GM18870 (cell line): ENCODE results near the gene BST1.
"Not testable (repeated sequence)": the region's sequence is repeated elsewhere in the genome, so short reads cannot be mapped to it uniquely, and the experiment has no call there.

ENCODE experiments used
- ATAC-seq: cut with Tn5 transposase; IDR thresholded peaks from one replicate; pipeline ENCODE4 v1.9.1; 2021; ENCODE audit warnings: moderate library complexity; ENCODE audit not compliant: unreplicated experiment

Gene BST1

GRCh38 chr4:15706646-15707362 lies 3.9 kb downstream of the BST1 start:
- ATAC-seq: no peak

- ATAC-seq: no peak
Observed at GRCh38 chr4:15707363-15707715, 4.5 kb downstream of the BST1 start.

GRCh38 chr4:15711762-15712161 lies 8.9 kb downstream of the BST1 start:
- no peak for ATAC-seq

- no peak for ATAC-seq
Observed at GRCh38 chr4:15712214-15712613, 9.3 kb downstream of the BST1 start.

GRCh38 chr4:15714141-15714540 lies 11.3 kb downstream of the BST1 start:
- ATAC-seq: no peak

GRCh38 chr4:15714646-15715435 lies 12.0 kb downstream of the BST1 start:
- no peak for ATAC-seq

- ATAC-seq: no peak
Observed at GRCh38 chr4:15716115-15716514, 13.2 kb downstream of the BST1 start.

- ATAC-seq: no peak
Observed at GRCh38 chr4:15717086-15717485, 14.2 kb downstream of the BST1 start.

GRCh38 chr4:15717657-15718416 lies 15.0 kb downstream of the BST1 start:
- ATAC-seq: no peak

GRCh38 chr4:15718465-15718864 lies 15.6 kb downstream of the BST1 start:
- ATAC-seq: no peak

GRCh38 chr4:15718959-15719358 lies 16.1 kb downstream of the BST1 start:
- no peak for ATAC-seq

GRCh38 chr4:15719506-15719905 lies 16.6 kb downstream of the BST1 start:
- ATAC-seq: no peak

- ATAC-seq: no peak
Observed at GRCh38 chr4:15720851-15721250, 18.0 kb downstream of the BST1 start.

- ATAC-seq: no peak
Observed at GRCh38 chr4:15725608-15726007, 22.7 kb downstream of the BST1 start.

GRCh38 chr4:15729910-15730533 lies 27.2 kb downstream of the BST1 start:
- peak; percentile 61 for ATAC-seq

GRCh38 chr4:15733061-15733460 lies 30.2 kb downstream of the BST1 start:
- ATAC-seq: not testable (repeated sequence)

- no peak for ATAC-seq
Observed at GRCh38 chr4:15735536-15735935, 32.7 kb downstream of the BST1 start.

GRCh38 chr4:15736514-15737050 lies 33.7 kb downstream of the BST1 start:
- no peak for ATAC-seq

- no peak for ATAC-seq
Observed at GRCh38 chr4:15737255-15737654, 34.4 kb downstream of the BST1 start.

GRCh38 chr4:15738877-15739276 lies 36.0 kb downstream of the BST1 start:
- no peak for ATAC-seq
